ENCODE data around the gene C9orf72.

DNA sequence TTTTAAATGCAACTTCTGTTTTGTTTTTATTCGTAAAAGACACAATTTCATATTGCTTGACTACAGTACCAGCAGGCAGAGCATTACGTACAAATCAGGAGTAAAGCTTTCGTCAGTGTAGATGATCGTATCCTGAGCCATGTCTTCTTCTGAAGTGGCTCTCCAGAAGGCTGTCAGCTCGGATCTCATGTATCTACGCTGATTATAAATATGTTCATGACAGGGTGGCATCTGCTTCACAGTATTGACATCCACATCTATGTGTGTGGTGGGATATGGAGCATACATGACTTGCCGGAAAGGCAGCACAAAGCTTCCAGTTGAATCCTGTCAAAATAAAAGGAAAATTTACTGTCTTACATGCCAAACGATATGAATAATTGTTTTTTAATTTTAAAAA is 16.8 kb downstream of the C9orf72 start:
- TF ChIP-seq ZFX (IDR thresholded peaks at IDR 0.05) = no peak
- TF ChIP-seq, protein P1, sequence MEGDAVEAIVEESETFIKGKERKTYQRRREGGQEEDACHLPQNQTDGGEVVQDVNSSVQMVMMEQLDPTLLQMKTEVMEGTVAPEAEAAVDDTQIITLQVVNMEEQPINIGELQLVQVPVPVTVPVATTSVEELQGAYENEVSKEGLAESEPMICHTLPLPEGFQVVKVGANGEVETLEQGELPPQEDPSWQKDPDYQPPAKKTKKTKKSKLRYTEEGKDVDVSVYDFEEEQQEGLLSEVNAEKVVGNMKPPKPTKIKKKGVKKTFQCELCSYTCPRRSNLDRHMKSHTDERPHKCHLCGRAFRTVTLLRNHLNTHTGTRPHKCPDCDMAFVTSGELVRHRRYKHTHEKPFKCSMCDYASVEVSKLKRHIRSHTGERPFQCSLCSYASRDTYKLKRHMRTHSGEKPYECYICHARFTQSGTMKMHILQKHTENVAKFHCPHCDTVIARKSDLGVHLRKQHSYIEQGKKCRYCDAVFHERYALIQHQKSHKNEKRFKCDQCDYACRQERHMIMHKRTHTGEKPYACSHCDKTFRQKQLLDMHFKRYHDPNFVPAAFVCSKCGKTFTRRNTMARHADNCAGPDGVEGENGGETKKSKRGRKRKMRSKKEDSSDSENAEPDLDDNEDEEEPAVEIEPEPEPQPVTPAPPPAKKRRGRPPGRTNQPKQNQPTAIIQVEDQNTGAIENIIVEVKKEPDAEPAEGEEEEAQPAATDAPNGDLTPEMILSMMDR (conservative IDR thresholded peaks at IDR 0.05) = no peak
